Gastroesophageal sphincter (tissue), 3 donors: ENCODE data around the gene PRKAG2.

Experiments used
- CTCF ChIP-seq, 4 experiments: fragments of 200-600 bp in 2 of 4; fragments of 450-650 bp in 2 of 4; sonication (generic) in 1 of 4; IDR thresholded peaks; one replicate each; pipeline ENCODE4 v1.5.1; 2017 to 2019; ENCODE audit warnings: antibody characterized with exemption in 4 of 4, mild to moderate bottlenecking in 2 of 4, moderate library complexity in 2 of 4
- EP300 ChIP-seq: sonication (generic); formaldehyde crosslinking; IDR thresholded peaks from one replicate; pipeline ENCODE4 v1.6.1; 2017; ENCODE audit warnings: antibody characterized with exemption, mild to moderate bottlenecking
- POLR2A ChIP-seq, 2 donors: fragments of 450-650 bp; IDR thresholded peaks; one replicate each; pipeline ENCODE4 v1.6.1; 2017; ENCODE audit warnings: antibody characterized with exemption in 2 of 2, mild to moderate bottlenecking in 2 of 2, moderate library complexity in 1 of 2
- POLR2AphosphoS5 ChIP-seq: sonication (generic); formaldehyde crosslinking; IDR thresholded peaks from one replicate; pipeline ENCODE4 v1.6.1; 2017; ENCODE audit warnings: antibody characterized with exemption

GRCh38 chr7:151586531-151587260, 290.2 kb downstream of the PRKAG2 start:
- TF ChIP-seq CTCF (IDR thresholded peaks at IDR 0.05) (no peak), POLR2A (IDR thresholded peaks at IDR 0.05) (no peak), POLR2AphosphoS5 (no peak), EP300 (no peak)
